CD14-positive monocyte (primary cell): ENCODE measurements around the gene CSTB. TPM values are rescaled to one million over a fixed set of nuclear protein-coding genes. Genes with fewer than 3 reads are reported as not detected.

Source experiments
- DNase-seq, 3 donors: peaks; one replicate each; pipeline ENCODE4 v3.0.0-alpha.2; 2011 to 2022
- H2AFZ ChIP-seq: 2 replicates; pipeline ENCODE4 v1.6.0; 2012; ENCODE audit warnings: mild to moderate bottlenecking, low read depth, low read length, inconsistent platforms; ENCODE audit not compliant: insufficient read depth, poor library complexity, severe bottlenecking
- H3K27ac ChIP-seq, 2 donors: 1 replicate in 1 of 2; 2 replicates in 1 of 2; pipeline ENCODE4 v1.5.1; 2012 to 2013; ENCODE audit warnings: low read length in 2 of 2, control low read depth in 1 of 2, inconsistent platforms in 1 of 2, low read depth in 1 of 2, mild to moderate bottlenecking in 1 of 2
- H3K27me3 ChIP-seq, 2 donors: one replicate each; pipeline versions ENCODE4 v1.6.0 to v1.6.1; 2011 to 2013; ENCODE audit warnings: low read length in 2 of 2; ENCODE audit not compliant: control insufficient read depth in 2 of 2, insufficient read depth in 2 of 2
- H3K36me3 ChIP-seq, 2 donors: replicated peaks in 1 of 2; 1 replicate in 1 of 2; 2 replicates in 1 of 2; pipeline versions ENCODE4 v1.5.1 to v1.6.1; 2012 to 2013; ENCODE audit warnings: low read length in 2 of 2, control low read depth in 1 of 2, inconsistent platforms in 1 of 2, mild to moderate bottlenecking in 1 of 2; ENCODE audit not compliant: insufficient read depth in 2 of 2, control insufficient read depth in 1 of 2
- H3K4me1 ChIP-seq, 2 donors: 1 replicate in 1 of 2; 2 replicates in 1 of 2; pipeline versions ENCODE4 v1.5.1 to v1.6.1; 2012 to 2013; ENCODE audit warnings: low read length in 2 of 2, control low read depth in 1 of 2, inconsistent platforms in 1 of 2, mild to moderate bottlenecking in 1 of 2, moderate library complexity in 1 of 2; ENCODE audit not compliant: insufficient read depth in 2 of 2, control insufficient read depth in 1 of 2
- H3K4me2 ChIP-seq: replicated peaks from 2 replicates; pipeline ENCODE3; 2012; ENCODE audit warnings: low read length, moderate library complexity, mild to moderate bottlenecking; ENCODE audit not compliant: poor library complexity, severe bottlenecking; ENCODE audit errors: extremely low read depth
- H3K4me3 ChIP-seq, 3 experiments: fragments of 200-600 bp in 1 of 3; sonication (generic) in 1 of 3; replicated peaks in 1 of 3; 1 replicate in 2 of 3; 2 replicates in 1 of 3; pipeline ENCODE4 v1.5.1; 2011 to 2013; ENCODE audit warnings: low read length in 3 of 3, mild to moderate bottlenecking in 3 of 3, control low read depth in 2 of 3, low read depth in 2 of 3, inconsistent platforms in 1 of 3, moderate library complexity in 1 of 3
- H3K79me2 ChIP-seq: 2 replicates; pipeline ENCODE4 v1.6.0; 2012; ENCODE audit warnings: mild to moderate bottlenecking, control low read depth, inconsistent platforms, low read length, moderate library complexity; ENCODE audit not compliant: insufficient read depth
- H3K9ac ChIP-seq: 2 replicates; pipeline ENCODE4 v1.6.0; 2017; ENCODE audit warnings: low read length, mild to moderate bottlenecking; ENCODE audit not compliant: insufficient read depth, poor library complexity, severe bottlenecking
- H3K9me3 ChIP-seq, 2 donors: replicated peaks in 1 of 2; 1 replicate in 1 of 2; 2 replicates in 1 of 2; pipeline versions ENCODE4 v1.5.1 to v1.6.1; 2012 to 2013; ENCODE audit warnings: low read length in 2 of 2, control low read depth in 1 of 2; ENCODE audit not compliant: control insufficient read depth in 1 of 2, insufficient read depth in 1 of 2
- H4K20me1 ChIP-seq: 2 replicates; pipeline ENCODE4 v1.6.0; 2012; ENCODE audit warnings: mild to moderate bottlenecking, low read length, control low read depth, moderate library complexity; ENCODE audit not compliant: insufficient read depth
- H3K27ac Mint-ChIP-seq, 7 donors: one replicate each; pipeline ENCODE4 v1.8.0; 2020; ENCODE audit warnings: mild to moderate bottlenecking in 7 of 7, mixed read lengths in 7 of 7, moderate library complexity in 6 of 7, inconsistent platforms in 2 of 7
- H3K27me3 Mint-ChIP-seq, 3 donors: one replicate each; pipeline ENCODE4 v1.8.0; 2021 to 2022; ENCODE audit warnings: low read depth in 3 of 3, mild to moderate bottlenecking in 3 of 3, mixed read lengths in 3 of 3, moderate library complexity in 3 of 3, inconsistent platforms in 1 of 3
- H3K36me3 Mint-ChIP-seq, 2 donors: one replicate each; pipeline ENCODE4 v1.8.0; 2020; ENCODE audit warnings: mixed read lengths in 2 of 2, inconsistent platforms in 1 of 2, mild to moderate bottlenecking in 1 of 2
- H3K4me1 Mint-ChIP-seq: one replicate; pipeline ENCODE4 v1.8.0; 2020; ENCODE audit warnings: mild to moderate bottlenecking, mixed read lengths
- H3K4me3 Mint-ChIP-seq, 2 donors: one replicate each; pipeline ENCODE4 v1.8.0; 2020; ENCODE audit warnings: mild to moderate bottlenecking in 2 of 2, mixed read lengths in 2 of 2, moderate library complexity in 1 of 2
- H3K9me3 Mint-ChIP-seq, 7 donors: one replicate each; pipeline ENCODE4 v1.8.0; 2020 to 2022; ENCODE audit warnings: mixed read lengths in 7 of 7, mild to moderate bottlenecking in 6 of 7, moderate library complexity in 6 of 7, inconsistent platforms in 2 of 7
- CTCF ChIP-seq: fragments of 200-600 bp; IDR thresholded peaks from one replicate; pipeline ENCODE4 v1.8.0; 2022; ENCODE audit warnings: antibody characterized with exemption, mild to moderate bottlenecking
- WGBS: methylation state at CpG from one replicate; pipeline ENCODE4 v1.1.5; 2013; ENCODE audit warnings: missing lambda C conversion rate; ENCODE audit not compliant: insufficient coverage; 5-methylcytosine and 5-hydroxymethylcytosine counted together
- intact Hi-C, 2 donors: fragments of 100-400 bp; cut with micrococcal nuclease; formaldehyde crosslinking; loops; one replicate each; pipeline versions ENCODE4 v1.15.0 to v1.15.1; 2023
- polyA plus RNA-seq, 3 donors: library from polyadenylated mRNA; depleted of rRNA in 1 of 3; unstranded in 2 of 3; stranded (reverse) in 1 of 3; fragments of 300-500 nt in 2 of 3; fragments of >200 nt in 1 of 3; fragmentation: Illumina TruSeq in 2 of 3; gene quantifications; 1 replicate in 2 of 3; 2 replicates in 1 of 3; pipeline ENCODE4 v1.2.3, GENCODE V29; 2012 to 2021

CSTB gene
- polyA plus RNA-seq, 3 donors = 73.7 to 120 (median 115) TPM

GRCh38 chr21:43818685-43819084 lies 42.6 kb upstream of the CSTB start:
- DNase-seq = peak; percentile 60 to 85 (median 82)
- WGBS = 20% methylated on average over 1 of the region's 3 CpGs

More at GRCh38 chr21:43818685-43819084, 42.6 kb upstream of the CSTB start:
- Histone ChIP-seq H3K27ac (peak overlapping the region; percentile 84 to 85), H3K4me3 (peak overlapping the region in 1 of 3 experiments; percentile 62), H3K36me3 (no peaks in the 10 kb centered on the region), H3K4me2 (peak overlapping the region; percentile 65), H3K9me3 (peaks cover 0 to 5% of the 10 kb centered on the region in 2 donors), H3K27me3 (no peaks in the 10 kb centered on the region), H3K9ac (peak overlapping the region; percentile 44), H4K20me1 (no peaks in the 10 kb centered on the region), H2AFZ (no peak overlapping the region), H3K79me2 (no peaks in the 10 kb centered on the region), H3K4me1 (peaks cover 58 to 67% of the 10 kb centered on the region in 2 donors)
- H3K4me1 Mint-ChIP-seq = peaks cover 62% of the 10 kb centered on the region
- peaks cover 0 to 6% (median 0%) of the 10 kb centered on the region in 3 donors for H3K27me3 Mint-ChIP-seq
- peak overlapping the region; percentile 13 to 73 for H3K4me3 Mint-ChIP-seq
- intact Hi-C loops = loop anchor here in 1 of 2 donors (10.0 kb wide), 1 partner anchor 116 kb away; no protein-coding TSS in a partner anchor
- peaks cover 0 to 9% (median 5%) of the 10 kb centered on the region in 7 donors for H3K9me3 Mint-ChIP-seq
- peak overlapping the region; percentile 87 to 95 (median 91) for H3K27ac Mint-ChIP-seq
- no peaks in the 10 kb centered on the region for H3K36me3 Mint-ChIP-seq
- no peak for TF ChIP-seq CTCF
